B cell (primary cell): Measurements from ENCODE around the gene FMN1. TPM values are rescaled to one million over a fixed set of nuclear protein-coding genes. Genes with fewer than 3 reads are reported as not detected.

Experiments used
- ATAC-seq: fragments of 200-7000 bp; cut with Tn5 transposase; one replicate; pipeline ENCODE4 v1.10.0; 2021; ENCODE audit warnings: low read depth, mild to moderate bottlenecking, moderate number of reproducible peaks, moderate library complexity
- CTCF ChIA-PET: fragments of 350-600 bp; sonication (Branson Sonifier 250); formaldehyde crosslinking; loops from one replicate; lab custom pipeline; 2021; ENCODE audit warnings: antibody characterized with exemption, inconsistent platforms; lab: Charles Lee
- POLR2A ChIA-PET: fragments of 350-600 bp; sonication (Branson Sonifier 250); formaldehyde crosslinking; loops from one replicate; lab custom pipeline; 2021; ENCODE audit warnings: antibody characterized with exemption; lab: Charles Lee
- DNase-seq: peaks from one replicate; pipeline ENCODE4 v3.0.0; 2013
- H2AFZ ChIP-seq: 2 replicates; pipeline ENCODE4 v1.6.1; 2012; ENCODE audit warnings: mild to moderate bottlenecking, low read depth, low read length; ENCODE audit not compliant: insufficient read depth, poor library complexity, severe bottlenecking
- H3K27ac ChIP-seq, 2 donors: 1 replicate in 1 of 2; 2 replicates in 1 of 2; pipeline ENCODE4 v1.5.1; 2012 to 2013; ENCODE audit warnings: low read length in 2 of 2, mild to moderate bottlenecking in 2 of 2, moderate library complexity in 1 of 2
- H3K27me3 ChIP-seq, 4 experiments: fragments of 200-600 bp in 1 of 4; sonication (generic) in 1 of 4; replicated peaks in 1 of 4; 1 replicate in 2 of 4; 2 replicates in 2 of 4; pipeline versions ENCODE4 v1.6.1 to v1.7.0; 2013 to 2016; ENCODE audit warnings: low read length in 3 of 4, mild to moderate bottlenecking in 2 of 4, mixed read lengths in 1 of 4, moderate library complexity in 1 of 4; ENCODE audit not compliant: insufficient read depth in 4 of 4, control insufficient read depth in 3 of 4; ENCODE audit errors: control extremely low read depth in 1 of 4
- H3K36me3 ChIP-seq, 2 experiments: replicated peaks in 1 of 2; 1 replicate in 1 of 2; 2 replicates in 1 of 2; pipeline versions ENCODE4 v1.6.1 to v1.7.1; 2013; ENCODE audit warnings: low read length in 1 of 2; ENCODE audit not compliant: insufficient read depth in 2 of 2, control insufficient read depth in 1 of 2; ENCODE audit errors: control extremely low read depth in 1 of 2, extremely low read depth in 1 of 2
- H3K4me1 ChIP-seq, 2 donors: fragments of 200-600 bp in 1 of 2; sonication (generic) in 1 of 2; 1 replicate in 1 of 2; 2 replicates in 1 of 2; pipeline versions ENCODE4 v1.5.1 to v1.6.1; 2013 to 2017; ENCODE audit warnings: low read length in 2 of 2; ENCODE audit not compliant: control insufficient read depth in 2 of 2, insufficient read depth in 2 of 2
- H3K4me2 ChIP-seq: replicated peaks from 2 replicates; pipeline ENCODE3; 2012; ENCODE audit warnings: mild to moderate bottlenecking, low read depth, low read length; ENCODE audit not compliant: poor library complexity, severe bottlenecking
- H3K4me3 ChIP-seq, 5 experiments: fragments of 200-600 bp in 1 of 5; sonication (generic) in 1 of 5; 1 replicate in 3 of 5; 2 replicates in 2 of 5; pipeline versions ENCODE4 v1.5.1 to v1.7.0; 2011 to 2016; ENCODE audit warnings: low read length in 4 of 5, mild to moderate bottlenecking in 4 of 5, low read depth in 2 of 5, control low read depth in 1 of 5, moderate library complexity in 1 of 5; ENCODE audit not compliant: insufficient read depth in 1 of 5; ENCODE audit errors: control extremely low read depth in 1 of 5, extremely low read depth in 1 of 5
- H3K79me2 ChIP-seq: fragments of 200-600 bp; sonication (generic); one replicate; pipeline ENCODE4 v1.6.0; 2016; ENCODE audit warnings: low read length; ENCODE audit not compliant: control insufficient read depth, insufficient read depth
- H3K9ac ChIP-seq: fragments of 200-600 bp; sonication (generic); 2 replicates; pipeline ENCODE4 v1.6.1; 2017; ENCODE audit warnings: mild to moderate bottlenecking, low read length, moderate library complexity
- H3K9me3 ChIP-seq, 3 donors: one replicate each; pipeline versions ENCODE4 v1.6.1 to v1.7.1; 2013; ENCODE audit warnings: low read length in 2 of 3; ENCODE audit not compliant: control insufficient read depth in 2 of 3, insufficient read depth in 1 of 3; ENCODE audit errors: control extremely low read depth in 1 of 3
- H4K20me1 ChIP-seq: 2 replicates; pipeline ENCODE4 v1.6.0; 2012; ENCODE audit warnings: mild to moderate bottlenecking, low read length; ENCODE audit not compliant: insufficient read depth, control insufficient read depth, poor library complexity, severe bottlenecking
- H3K27ac Mint-ChIP-seq: one replicate; pipeline ENCODE4 v1.8.0; 2021; ENCODE audit warnings: mixed read lengths
- H3K27me3 Mint-ChIP-seq: one replicate; pipeline ENCODE4 v1.8.0; 2021; ENCODE audit warnings: mixed read lengths
- H3K4me1 Mint-ChIP-seq: one replicate; pipeline ENCODE4 v1.8.0; 2021; ENCODE audit warnings: mixed read lengths
- H3K4me3 Mint-ChIP-seq: one replicate; pipeline ENCODE4 v1.8.0; 2021; ENCODE audit warnings: mixed read lengths
- H3K9me3 Mint-ChIP-seq: one replicate; pipeline ENCODE4 v1.8.0; 2022; ENCODE audit warnings: mixed read lengths; ENCODE audit not compliant: insufficient read depth
- CTCF ChIP-seq: fragments of 200-600 bp; IDR thresholded peaks from one replicate; pipeline ENCODE4 v1.8.0; 2022; ENCODE audit warnings: antibody characterized with exemption, mild to moderate bottlenecking
- EZH2 ChIP-seq: IDR thresholded peaks from 2 replicates; pipeline ENCODE4 v1.6.1; 2012; ENCODE audit warnings: borderline replicate concordance, low read depth, mild to moderate bottlenecking, moderate library complexity, low read length; ENCODE audit not compliant: insufficient read depth, poor library complexity, severe bottlenecking
- WGBS: methylation state at CpG from one replicate; pipeline ENCODE4 v1.1.5; 2013; ENCODE audit warnings: missing lambda C conversion rate; ENCODE audit not compliant: insufficient coverage; 5-methylcytosine and 5-hydroxymethylcytosine counted together
- intact Hi-C: fragments of 100-400 bp; cut with micrococcal nuclease; formaldehyde crosslinking; loops from one replicate; pipeline ENCODE4 v1.10.0; 2022
- polyA plus RNA-seq: library from polyadenylated mRNA; depleted of rRNA; stranded (reverse); fragments of >200 nt; gene quantifications from 2 replicates; pipeline ENCODE4 v1.2.3, GENCODE V29; 2012
- total RNA-seq, 2 donors: library from RNA; stranded (reverse); fragments of 120-200 nt in 1 of 2; gene quantifications; 1 replicate in 1 of 2; 2 replicates in 1 of 2; pipeline versions ENCODE4 v1.2.3 to v1.2.4, GENCODE V29; 2013 to 2022

FMN1 gene
- total and polyA plus RNA-seq, 2 donors (not counting 1 experiment from before 2014, with no cell fraction given) = 0.21 to 0.96 TPM

GRCh38 chr15:32730677-32731654 is 463.5 kb downstream of the FMN1 start:
- H3K9me3 Mint-ChIP-seq = no peaks in the 10 kb centered on the region
- H3K27ac Mint-ChIP-seq = no peak overlapping the region
- H3K4me3 Mint-ChIP-seq = peak overlapping the region; percentile 40
- Histone ChIP-seq H4K20me1 (no peaks in the 10 kb centered on the region), H3K9ac (no peak overlapping the region), H3K4me3 (peak overlapping the region in 1 of 5 experiments; percentile 7), H3K27me3 (peaks cover 0 to 6% (median 3%) of the 10 kb centered on the region in 4 experiments), H3K4me2 (peak overlapping the region; percentile 51), H3K9me3 (no peaks in the 10 kb centered on the region), H3K36me3 (no peaks in the 10 kb centered on the region), H3K27ac (no peak overlapping the region), H2AFZ (peak overlapping the region; percentile 56), H3K4me1 (no peaks in the 10 kb centered on the region), H3K79me2 (no peaks in the 10 kb centered on the region)
- WGBS = 48% methylated on average over 21 of the region's 27 CpGs
- no peak for TF ChIP-seq CTCF
- TF ChIP-seq EZH2 = no peak
- DNase-seq (peak; percentile 12), ATAC-seq (peak; percentile 49)
- no peaks in the 10 kb centered on the region for H3K4me1 Mint-ChIP-seq
- peaks cover 51% of the 10 kb centered on the region for H3K27me3 Mint-ChIP-seq
- intact Hi-C loops = no loop called here
- POLR2A ChIA-PET = interaction anchor here (0.7 kb wide), 1 partner anchor 176 kb away, joined by 3 read pairs; no protein-coding TSS in a partner anchor
- CTCF ChIA-PET = no interaction called here
